Amygdala (tissue), 56 donors: Measurements from ENCODE around the gene CLUH.

Source experiments
- DNase-seq, 56 donors: peaks; one replicate each; lab custom pipeline; 2025; lab: John Stamatoyannopoulos, UW

The CLUH gene

DNA sequence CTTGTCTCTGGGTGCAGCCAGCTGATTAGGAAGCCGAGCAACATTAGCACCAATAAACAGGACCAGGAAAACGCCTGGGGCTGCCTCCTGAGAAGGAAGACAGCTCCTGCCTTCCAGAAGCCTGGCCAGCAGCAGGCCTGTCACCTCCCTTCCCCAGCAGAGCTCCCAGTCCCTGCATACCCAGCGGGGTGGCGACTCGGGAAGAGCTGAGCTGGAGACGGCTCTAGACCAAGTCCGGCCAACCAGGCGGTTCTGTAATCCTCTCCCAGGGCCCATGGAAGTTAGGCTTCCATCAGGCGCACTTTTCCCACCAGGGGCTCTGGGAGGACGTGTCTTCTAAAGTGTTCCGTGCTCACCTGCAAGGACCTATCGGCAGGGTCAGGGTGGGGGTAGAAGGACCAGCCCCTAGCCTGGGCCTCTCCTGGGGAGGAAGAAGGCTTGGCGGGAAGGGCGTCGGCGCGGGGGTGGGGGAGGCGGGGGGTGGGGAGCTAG is 12.0 kb upstream of the CLUH start:
- DNase-seq = no peak

DNA sequence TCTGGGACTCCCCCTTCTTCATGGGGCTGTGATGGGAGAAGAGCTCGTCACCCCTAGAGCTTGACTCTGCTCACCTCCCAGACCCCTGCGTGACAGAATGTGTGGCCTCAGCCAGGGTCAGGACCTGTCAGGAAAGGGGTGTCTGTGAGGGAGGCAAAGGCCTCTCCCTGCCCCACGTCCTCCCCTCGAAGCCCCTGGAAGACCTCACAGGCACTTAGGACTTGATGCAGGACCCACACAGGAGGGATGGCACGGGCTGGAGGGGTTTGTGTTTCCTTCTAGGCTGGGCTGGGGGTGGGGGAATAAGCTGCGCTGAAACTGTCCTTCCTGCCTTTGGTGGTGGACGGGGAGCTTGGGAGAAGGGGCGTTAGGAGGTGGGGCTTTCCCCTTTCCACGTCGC is 11.0 kb upstream of the CLUH start:
- no peak for DNase-seq

DNA sequence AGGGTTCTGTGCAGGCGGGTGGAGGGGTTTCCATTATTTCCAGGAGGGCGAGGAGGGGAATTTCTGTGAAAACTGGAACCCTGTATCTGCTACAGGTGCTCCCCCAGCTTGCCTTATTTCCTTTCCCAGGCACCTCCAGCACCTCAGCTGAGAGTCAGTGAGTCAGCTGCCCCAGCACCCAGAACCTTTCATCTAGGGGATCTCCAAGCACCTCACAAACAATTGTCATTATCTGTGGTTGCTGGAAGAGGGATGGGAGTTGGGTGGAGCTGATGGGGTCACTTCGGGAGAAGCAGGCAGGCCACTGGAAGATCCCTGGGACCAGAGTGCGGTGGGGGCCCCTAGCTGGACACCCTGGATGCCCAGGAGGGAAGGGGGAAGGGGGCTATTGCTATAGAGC is 10.0 kb upstream of the CLUH start:
- no peak for DNase-seq

DNA sequence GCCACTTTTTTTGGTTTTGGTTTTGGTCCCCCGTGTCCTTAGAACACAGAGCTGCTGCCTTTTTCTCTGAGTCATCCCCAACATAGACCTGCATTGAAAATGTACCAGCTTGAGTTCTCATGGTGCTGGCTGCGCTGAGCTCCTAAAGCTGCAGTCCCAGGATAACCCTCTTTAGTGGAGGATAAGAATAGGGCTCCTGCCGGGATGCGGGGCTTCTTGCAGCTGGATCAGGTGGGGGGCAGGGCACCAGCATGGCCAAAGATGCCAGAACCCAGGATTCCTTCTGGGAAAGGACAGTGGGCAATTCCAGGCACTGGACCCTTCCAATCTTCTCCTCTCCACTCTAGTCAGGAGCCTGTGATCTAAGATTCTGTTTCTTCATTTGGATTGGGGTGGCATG is 8.3 kb upstream of the CLUH start:
- no peak for DNase-seq

- DNase-seq = no peak
Measured at GRCh38 chr17:2718150-2718938, 6.8 kb upstream of the CLUH start.

DNA sequence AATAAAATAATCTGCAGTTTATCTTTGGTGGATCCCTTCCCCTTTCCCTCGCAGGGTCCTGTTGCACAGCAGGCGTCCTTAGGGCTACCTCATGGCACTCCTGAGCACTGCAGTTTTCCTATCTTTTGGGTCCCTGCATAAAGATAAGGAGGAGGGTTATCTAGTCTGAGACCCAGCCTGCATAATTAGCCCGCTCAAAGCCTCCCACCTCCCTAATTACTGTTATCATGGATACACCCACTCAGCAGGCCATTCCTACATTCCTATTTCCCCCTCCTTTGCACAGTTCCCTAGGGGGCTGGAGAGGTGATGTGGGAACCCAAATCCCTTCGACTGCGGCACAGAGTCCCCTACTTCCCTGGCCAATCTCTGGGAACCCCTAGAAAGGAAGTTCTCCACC is 5.1 kb upstream of the CLUH start:
- no peak for DNase-seq

DNA sequence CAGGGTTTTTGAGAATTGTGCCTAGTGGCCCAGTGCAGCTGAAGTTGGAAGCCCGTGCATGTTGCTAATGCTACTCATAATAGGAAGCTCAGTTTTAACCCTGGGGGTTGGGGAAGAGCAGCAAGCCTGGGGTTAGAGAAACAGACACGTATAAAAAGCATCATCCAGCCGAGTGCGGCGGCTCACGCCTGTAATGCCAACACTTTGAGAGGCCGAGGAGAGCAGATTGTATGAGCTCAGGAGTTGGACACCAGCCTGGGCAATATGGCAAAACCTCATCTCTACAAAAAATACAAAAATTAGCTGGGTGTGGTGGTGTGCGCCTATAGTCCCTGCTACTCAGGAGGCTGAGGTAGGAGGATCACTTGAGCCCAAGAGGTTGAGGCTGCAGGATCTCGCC is 2.3 kb upstream of the CLUH start:
- DNase-seq = no peak

GRCh38 chr17:2712300-2713043 is 908 bp upstream of the CLUH start:
- peak in 3 of 56 donors; percentile 45 to 49 (median 45) for DNase-seq

- DNase-seq = peak in 1 of 56 donors; percentile 19
Measured at GRCh38 chr17:2710803-2711607, 559 bp downstream of the CLUH start.

GRCh38 chr17:2710071-2710802 is 1.3 kb downstream of the CLUH start:
- DNase-seq = no peak

- DNase-seq = no peak
Measured at GRCh38 chr17:2709183-2709661, 2.3 kb downstream of the CLUH start.

GRCh38 chr17:2708585-2709182 is 2.9 kb downstream of the CLUH start:
- no peak for DNase-seq

- DNase-seq = peak in 46 of 56 donors; percentile 16 to 82 (median 60)
Measured at GRCh38 chr17:2707721-2708584, 3.6 kb downstream of the CLUH start.

DNA sequence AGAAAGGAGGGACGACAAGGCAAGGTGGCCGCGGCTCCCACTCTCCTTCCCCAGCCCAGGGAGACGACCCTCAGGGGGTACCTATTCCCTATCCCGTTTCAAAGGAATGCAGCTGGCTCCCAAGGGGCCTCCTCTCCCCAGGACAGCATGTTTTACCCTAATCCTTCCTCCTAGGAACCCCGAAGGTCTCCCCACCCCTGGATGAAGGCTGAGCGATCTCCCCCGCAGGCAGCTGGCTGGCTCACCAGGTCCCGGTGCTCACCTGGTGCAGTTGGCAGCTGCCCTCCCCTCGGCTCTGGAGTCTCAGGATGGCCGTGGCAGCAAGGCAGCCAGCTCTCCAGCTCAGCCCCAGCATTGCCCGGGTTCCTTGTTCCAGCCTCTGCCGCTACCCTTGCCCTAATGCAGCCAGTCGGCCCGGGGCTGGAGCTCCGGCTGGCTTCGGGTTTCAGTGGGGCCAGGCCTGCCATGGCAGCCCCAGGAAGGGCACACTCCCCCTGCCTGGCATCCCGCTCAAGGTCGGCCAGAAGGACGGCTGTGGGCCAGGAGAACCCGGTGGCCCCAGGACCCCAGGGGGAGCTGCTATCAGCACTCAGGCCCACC is 4.6 kb downstream of the CLUH start:
- DNase-seq = peak in 1 of 56 donors; percentile 17

GRCh38 chr17:2705888-2706795 is 5.4 kb downstream of the CLUH start:
- DNase-seq = no peak

DNA sequence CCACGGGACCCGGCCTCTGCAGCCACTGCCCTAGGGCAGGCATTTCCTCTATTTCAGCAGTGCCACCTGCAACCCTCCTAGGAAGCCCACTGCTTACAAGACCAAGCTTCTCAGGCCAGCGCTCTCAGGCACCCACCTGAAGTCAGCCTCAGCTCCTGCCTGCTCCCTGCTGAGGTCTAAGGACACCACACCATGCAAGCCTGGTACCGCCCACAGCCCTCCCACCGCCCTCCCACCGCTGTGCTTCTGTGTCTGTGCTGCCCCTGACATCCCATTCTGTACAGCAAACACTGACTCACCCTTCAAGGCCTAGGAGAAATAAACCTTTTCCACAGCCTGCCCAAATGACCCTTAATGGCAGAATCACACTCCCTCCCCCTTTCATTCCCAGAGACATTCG is 6.3 kb downstream of the CLUH start:
- no peak for DNase-seq

GRCh38 chr17:2704890-2705248 is 6.7 kb downstream of the CLUH start:
- no peak for DNase-seq
